Endothelial cell of umbilical vein (primary cell): ENCODE results near the gene SMCO3. TPM values are rescaled to one million over a fixed set of nuclear protein-coding genes. Genes with fewer than 3 reads are reported as not detected.

Source experiments
- BruUV-seq: library from RNA; stranded (reverse); fragments of 400-500 nt; replicated peaks from 2 replicates; lab custom pipeline; 2021; lab: Mats Ljungman, UMichigan
- CTCF ChIA-PET: fragments of 300-600, 350-600 bp; sonication (Branson Sonifier 250); formaldehyde crosslinking; loops from one replicate; lab custom pipeline; 2021; ENCODE audit warnings: antibody characterized with exemption, inconsistent platforms; lab: Charles Lee
- POLR2A ChIA-PET: fragments of 300-600, 350-600 bp; sonication (Branson Sonifier 250); formaldehyde crosslinking; loops from one replicate; lab custom pipeline; 2021; ENCODE audit warnings: antibody characterized with exemption, inconsistent platforms; lab: Charles Lee
- DNase-seq: peaks from one replicate; pipeline ENCODE4 v3.0.0-alpha.2; 2011; ENCODE audit warnings: low read depth, low spot score
- FAIRE-seq: peaks from 2 replicates; lab custom pipeline; 2011; peaks lifted over from hg19 to GRCh38; lab: Jason Lieb, UNC
- H2AFZ ChIP-seq: 2 replicates; pipeline ENCODE4 v1.6.0; 2012; ENCODE audit warnings: low read depth, low read length, control low read depth, inconsistent platforms
- H3K27ac ChIP-seq: 2 replicates; pipeline ENCODE4 v1.5.1; 2011; ENCODE audit warnings: low read depth, mild to moderate bottlenecking, control low read depth, low read length, moderate library complexity; ENCODE audit not compliant: insufficient read depth
- H3K27me3 ChIP-seq, 2 experiments: 2 replicates each; pipeline versions ENCODE4 v1.6.0 to v1.6.1; 2011; ENCODE audit warnings: low read length in 2 of 2, mixed read lengths in 1 of 2; ENCODE audit not compliant: control insufficient read depth in 2 of 2, insufficient read depth in 2 of 2
- H3K36me3 ChIP-seq, 2 experiments: 2 replicates in 1 of 2; 3 replicates in 1 of 2; pipeline ENCODE4 v1.5.1; 2011; ENCODE audit warnings: low read length in 2 of 2, mild to moderate bottlenecking in 1 of 2, moderate library complexity in 1 of 2; ENCODE audit not compliant: control insufficient read depth in 2 of 2, insufficient read depth in 2 of 2; ENCODE audit errors: extremely low read depth in 1 of 2
- H3K4me1 ChIP-seq: 3 replicates; pipeline ENCODE4 v1.5.1; 2011; ENCODE audit warnings: mild to moderate bottlenecking, low read length; ENCODE audit not compliant: control insufficient read depth, insufficient read depth; ENCODE audit errors: extremely low read depth
- H3K4me2 ChIP-seq: 2 replicates; pipeline ENCODE4 v1.6.1; 2011; ENCODE audit warnings: low read length, control low read depth, mixed read lengths; ENCODE audit not compliant: insufficient read depth
- H3K4me3 ChIP-seq, 3 experiments: fragments of 200-600 bp in 1 of 3; sonication (generic), shearing (Covaris generic) in 1 of 3; replicated peaks in 1 of 3; 2 replicates each; pipeline ENCODE4 v1.5.1; 2011 to 2016; ENCODE audit warnings: control low read depth in 3 of 3, low read length in 3 of 3, mild to moderate bottlenecking in 2 of 3, inconsistent platforms in 1 of 3, low read depth in 1 of 3, moderate library complexity in 1 of 3; ENCODE audit not compliant: insufficient read depth in 1 of 3
- H3K79me2 ChIP-seq: 2 replicates; pipeline ENCODE4 v1.6.0; 2012; ENCODE audit warnings: low read length, inconsistent platforms; ENCODE audit not compliant: control insufficient read depth, insufficient read depth
- H3K9ac ChIP-seq: replicated peaks from 2 replicates; pipeline ENCODE3; 2011; ENCODE audit warnings: low read length, control low read depth; ENCODE audit not compliant: insufficient read depth; ENCODE audit errors: extremely low read depth
- H3K9me1 ChIP-seq: replicated peaks from 3 replicates; pipeline ENCODE4 v1.6.0; 2011; ENCODE audit warnings: mild to moderate bottlenecking, low read length; ENCODE audit not compliant: control insufficient read depth, insufficient read depth; ENCODE audit errors: extremely low read depth
- H3K9me3 ChIP-seq: replicated peaks from 2 replicates; pipeline ENCODE4 v1.5.1; 2012; ENCODE audit warnings: low read length, inconsistent platforms; ENCODE audit not compliant: control insufficient read depth, insufficient read depth
- H4K20me1 ChIP-seq: replicated peaks from 2 replicates; pipeline ENCODE3; 2011; ENCODE audit warnings: mild to moderate bottlenecking, low read length; ENCODE audit not compliant: control insufficient read depth, insufficient read depth; ENCODE audit errors: extremely low read depth
- EZH2 ChIP-seq: IDR thresholded peaks from 2 replicates; pipeline ENCODE4 v1.6.1; 2012; ENCODE audit warnings: borderline replicate concordance, low read depth, mild to moderate bottlenecking, moderate library complexity, low read length, inconsistent platforms; ENCODE audit not compliant: severe bottlenecking
- FOS ChIP-seq: IDR thresholded peaks from 2 replicates; pipeline ENCODE4 v1.6.1; 2011; ENCODE audit warnings: mild to moderate bottlenecking, low read length, moderate library complexity, borderline replicate concordance; ENCODE audit not compliant: insufficient read depth
- GATA2 ChIP-seq: IDR thresholded peaks from 2 replicates; pipeline ENCODE4 v1.7.0; 2011; ENCODE audit warnings: low read depth, mild to moderate bottlenecking, moderate library complexity, mixed read lengths, low read length; ENCODE audit not compliant: insufficient read length, insufficient read depth
- JUN ChIP-seq: IDR thresholded peaks from 2 replicates; pipeline ENCODE4 v1.6.1; 2011; ENCODE audit warnings: borderline replicate concordance, low read depth; ENCODE audit not compliant: insufficient read length, insufficient read depth
- MYC ChIP-seq: IDR thresholded peaks from one replicate; pipeline ENCODE4 v1.6.1; 2011; ENCODE audit warnings: mild to moderate bottlenecking, low read depth, low read length
- POLR2A ChIP-seq: IDR thresholded peaks from 2 replicates; pipeline ENCODE4 v1.6.1; 2012; ENCODE audit warnings: low read depth, mild to moderate bottlenecking, control low read depth, low read length
- POLR2AphosphoS5 ChIP-seq: IDR thresholded peaks from 2 replicates; pipeline ENCODE4 v1.6.1; 2012; ENCODE audit warnings: low read depth, mild to moderate bottlenecking, control low read depth, low read length, moderate library complexity; ENCODE audit not compliant: insufficient read depth
- dilution Hi-C: fragments of 300-500 bp; cut with MboI; formaldehyde crosslinking; loops from one replicate; pipeline ENCODE4 v1.15.0; 2019; ENCODE audit warnings: low sequenced_read_pairs; ENCODE audit not compliant: extremely low pct_ligation_motif_present
- intact Hi-C: fragments of 100-400 bp; cut with micrococcal nuclease; formaldehyde crosslinking; loops from one replicate; pipeline ENCODE4 v1.10.0; 2022
- polyA plus RNA-seq, 4 experiments: library from polyadenylated mRNA; depleted of rRNA in 3 of 4; stranded (reverse) in 3 of 4; unstranded in 1 of 4; fragments of >200 nt; gene quantifications; 2 replicates each; pipeline versions ENCODE4 v1.2.1 to v1.2.3, GENCODE V29; 2011 to 2012; ENCODE audit warnings: missing spikeins in 1 of 4
- total RNA-seq: library from RNA; stranded (reverse); gene quantifications from 2 replicates; pipeline ENCODE4 v1.2.3, GENCODE V29; 2021
- TF ChIP-seq, protein P1 (sequence below): IDR thresholded peaks from 2 replicates; pipeline ENCODE4 v1.6.1; 2011; ENCODE audit not compliant: insufficient read depth, insufficient read length
- TF ChIP-seq, protein P2 (sequence below), 2 donors: IDR thresholded peaks; 1 replicate in 1 of 2; 2 replicates in 1 of 2; pipeline ENCODE4 v1.5.1; 2011; ENCODE audit warnings: low read length in 2 of 2, mild to moderate bottlenecking in 2 of 2, moderate library complexity in 2 of 2, control low read depth in 1 of 2, inconsistent platforms in 1 of 2, low read depth in 1 of 2; ENCODE audit not compliant: insufficient read depth in 1 of 2; ENCODE audit errors: extremely low read depth in 1 of 2

The SMCO3 gene
- total and polyA plus RNA-seq, 2 donors (not counting 3 experiments of a cell fraction or from before 2014, with no cell fraction given), result 0.33 to 0.35 TPM

DNA sequence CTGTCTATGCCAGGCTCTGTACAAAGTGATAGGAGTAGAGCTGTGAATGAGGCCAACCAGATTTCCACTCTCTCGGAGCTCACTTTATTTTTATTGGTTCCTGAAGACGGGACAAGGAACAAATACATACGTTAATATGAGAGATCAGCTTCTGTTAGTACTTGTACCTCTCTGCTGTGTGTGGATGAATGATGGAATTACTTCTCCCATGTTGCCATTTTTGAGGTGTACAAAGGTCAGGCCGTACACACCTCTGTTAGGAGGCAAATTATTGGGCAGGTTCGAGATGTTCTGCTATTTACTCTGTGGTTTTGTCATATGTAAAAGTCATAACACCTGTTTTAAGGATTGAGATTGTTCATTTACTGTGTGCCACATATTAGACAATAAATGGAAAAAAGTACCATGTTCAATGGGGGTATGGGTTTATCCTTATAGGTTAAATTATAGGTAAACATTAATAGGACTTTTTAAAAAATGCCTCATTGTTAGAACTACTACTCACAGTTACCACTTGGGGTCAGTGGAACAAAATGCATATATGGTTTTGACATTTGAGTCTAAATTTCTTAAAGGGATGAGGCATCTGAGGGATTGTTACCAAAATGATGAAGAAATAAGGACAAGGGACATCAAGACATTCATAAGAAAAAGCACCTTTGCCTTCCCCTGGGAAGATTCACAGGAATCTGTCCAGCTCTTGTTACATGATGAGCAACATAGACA is 37.6 kb downstream of the SMCO3 start:
- Histone ChIP-seq H3K36me3 (no peaks in the 10 kb centered on the region), H3K9me1 (no peaks in the 10 kb centered on the region), H3K27me3 (no peaks in the 10 kb centered on the region), H3K27ac (no peak overlapping the region), H3K79me2 (peaks cover 19% of the 10 kb centered on the region), H3K9me3 (no peaks in the 10 kb centered on the region), H4K20me1 (no peaks in the 10 kb centered on the region), H2AFZ (no peak overlapping the region), H3K4me3 (peak overlapping the region in 1 of 3 experiments; percentile 56), H3K4me1 (peaks cover 18% of the 10 kb centered on the region), H3K9ac (no peak overlapping the region), H3K4me2 (peak overlapping the region; percentile 79)
- no peak for FAIRE-seq
- dilution Hi-C loops, result no loop called here
- TF ChIP-seq POLR2AphosphoS5, result no peak
- no peak for TF ChIP-seq JUN
- no peak for TF ChIP-seq EZH2
- no peak for TF ChIP-seq GATA2
- TF ChIP-seq FOS, result no peak
- TF ChIP-seq, protein P1, sequence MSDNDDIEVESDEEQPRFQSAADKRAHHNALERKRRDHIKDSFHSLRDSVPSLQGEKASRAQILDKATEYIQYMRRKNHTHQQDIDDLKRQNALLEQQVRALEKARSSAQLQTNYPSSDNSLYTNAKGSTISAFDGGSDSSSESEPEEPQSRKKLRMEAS, result no peak
- TF ChIP-seq POLR2A, result no peak
- TF ChIP-seq, protein P2, sequence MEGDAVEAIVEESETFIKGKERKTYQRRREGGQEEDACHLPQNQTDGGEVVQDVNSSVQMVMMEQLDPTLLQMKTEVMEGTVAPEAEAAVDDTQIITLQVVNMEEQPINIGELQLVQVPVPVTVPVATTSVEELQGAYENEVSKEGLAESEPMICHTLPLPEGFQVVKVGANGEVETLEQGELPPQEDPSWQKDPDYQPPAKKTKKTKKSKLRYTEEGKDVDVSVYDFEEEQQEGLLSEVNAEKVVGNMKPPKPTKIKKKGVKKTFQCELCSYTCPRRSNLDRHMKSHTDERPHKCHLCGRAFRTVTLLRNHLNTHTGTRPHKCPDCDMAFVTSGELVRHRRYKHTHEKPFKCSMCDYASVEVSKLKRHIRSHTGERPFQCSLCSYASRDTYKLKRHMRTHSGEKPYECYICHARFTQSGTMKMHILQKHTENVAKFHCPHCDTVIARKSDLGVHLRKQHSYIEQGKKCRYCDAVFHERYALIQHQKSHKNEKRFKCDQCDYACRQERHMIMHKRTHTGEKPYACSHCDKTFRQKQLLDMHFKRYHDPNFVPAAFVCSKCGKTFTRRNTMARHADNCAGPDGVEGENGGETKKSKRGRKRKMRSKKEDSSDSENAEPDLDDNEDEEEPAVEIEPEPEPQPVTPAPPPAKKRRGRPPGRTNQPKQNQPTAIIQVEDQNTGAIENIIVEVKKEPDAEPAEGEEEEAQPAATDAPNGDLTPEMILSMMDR (IDR thresholded peaks at IDR 0.05; ENCODE audit: extremely low read depth in 1 of 2, insufficient read depth in 1 of 2, low read depth in 1 of 2, low read length in 2 of 2), result no peak
- TF ChIP-seq MYC, result no peak
- intact Hi-C loops, result no loop called here
- no TSS peak for BruUV-seq
- no peak for DNase-seq
- CTCF ChIA-PET, result interaction anchor here (0.7 to 2.2 kb wide), 9 partner anchors 20 to 445 kb away, joined by 3 to 7 read pairs (median 4); partner anchors contain the start of genes C12orf60, RERG and WBP11
- POLR2A ChIA-PET, result no interaction called here
